Peyer's patch (tissue), 4 donors: ENCODE measurements around the gene TMEM140.

Experiments used
- POLR2A ChIP-seq, 2 donors: fragments of 450-650 bp; IDR thresholded peaks; one replicate each; pipeline ENCODE4 v1.5.1; 2017; ENCODE audit warnings: antibody characterized with exemption in 2 of 2, mild to moderate bottlenecking in 2 of 2, moderate library complexity in 2 of 2
- TF ChIP-seq, protein P1 (sequence below), 6 experiments: fragments of 450-650 bp in 4 of 6; fragments of 200-600 bp in 2 of 6; sonication (generic) in 1 of 6; IDR thresholded peaks; one replicate each; pipeline ENCODE4 v1.5.1; 2017 to 2019; ENCODE audit warnings: antibody characterized with exemption in 6 of 6, mild to moderate bottlenecking in 3 of 6, moderate library complexity in 1 of 6

GRCh38 chr7:135164357-135165061 lies 16.6 kb downstream of the TMEM140 start:
- TF ChIP-seq, protein P1, sequence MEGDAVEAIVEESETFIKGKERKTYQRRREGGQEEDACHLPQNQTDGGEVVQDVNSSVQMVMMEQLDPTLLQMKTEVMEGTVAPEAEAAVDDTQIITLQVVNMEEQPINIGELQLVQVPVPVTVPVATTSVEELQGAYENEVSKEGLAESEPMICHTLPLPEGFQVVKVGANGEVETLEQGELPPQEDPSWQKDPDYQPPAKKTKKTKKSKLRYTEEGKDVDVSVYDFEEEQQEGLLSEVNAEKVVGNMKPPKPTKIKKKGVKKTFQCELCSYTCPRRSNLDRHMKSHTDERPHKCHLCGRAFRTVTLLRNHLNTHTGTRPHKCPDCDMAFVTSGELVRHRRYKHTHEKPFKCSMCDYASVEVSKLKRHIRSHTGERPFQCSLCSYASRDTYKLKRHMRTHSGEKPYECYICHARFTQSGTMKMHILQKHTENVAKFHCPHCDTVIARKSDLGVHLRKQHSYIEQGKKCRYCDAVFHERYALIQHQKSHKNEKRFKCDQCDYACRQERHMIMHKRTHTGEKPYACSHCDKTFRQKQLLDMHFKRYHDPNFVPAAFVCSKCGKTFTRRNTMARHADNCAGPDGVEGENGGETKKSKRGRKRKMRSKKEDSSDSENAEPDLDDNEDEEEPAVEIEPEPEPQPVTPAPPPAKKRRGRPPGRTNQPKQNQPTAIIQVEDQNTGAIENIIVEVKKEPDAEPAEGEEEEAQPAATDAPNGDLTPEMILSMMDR (IDR thresholded peaks at IDR 0.05): no peak
- TF ChIP-seq POLR2A (IDR thresholded peaks at IDR 0.05): no peak
